Suprapubic skin (tissue), 3 donors: ENCODE data around the gene POLR1A.

ENCODE experiments used
- EP300 ChIP-seq: sonication (generic); formaldehyde crosslinking; IDR thresholded peaks from one replicate; pipeline ENCODE4 v1.6.1; 2017; ENCODE audit warnings: antibody characterized with exemption
- POLR2A ChIP-seq, 2 donors: fragments of 450-650 bp; IDR thresholded peaks; one replicate each; pipeline ENCODE4 v1.6.1; 2017; ENCODE audit warnings: antibody characterized with exemption in 2 of 2, mild to moderate bottlenecking in 2 of 2, moderate library complexity in 2 of 2
- TF ChIP-seq, protein P1 (sequence below), 2 donors: fragments of 200-600 bp in 1 of 2; fragments of 450-650 bp in 1 of 2; sonication (generic) in 1 of 2; IDR thresholded peaks; one replicate each; pipeline ENCODE4 v1.5.1; 2016 to 2019; ENCODE audit warnings: antibody characterized with exemption in 2 of 2, mild to moderate bottlenecking in 1 of 2, moderate library complexity in 1 of 2

DNA sequence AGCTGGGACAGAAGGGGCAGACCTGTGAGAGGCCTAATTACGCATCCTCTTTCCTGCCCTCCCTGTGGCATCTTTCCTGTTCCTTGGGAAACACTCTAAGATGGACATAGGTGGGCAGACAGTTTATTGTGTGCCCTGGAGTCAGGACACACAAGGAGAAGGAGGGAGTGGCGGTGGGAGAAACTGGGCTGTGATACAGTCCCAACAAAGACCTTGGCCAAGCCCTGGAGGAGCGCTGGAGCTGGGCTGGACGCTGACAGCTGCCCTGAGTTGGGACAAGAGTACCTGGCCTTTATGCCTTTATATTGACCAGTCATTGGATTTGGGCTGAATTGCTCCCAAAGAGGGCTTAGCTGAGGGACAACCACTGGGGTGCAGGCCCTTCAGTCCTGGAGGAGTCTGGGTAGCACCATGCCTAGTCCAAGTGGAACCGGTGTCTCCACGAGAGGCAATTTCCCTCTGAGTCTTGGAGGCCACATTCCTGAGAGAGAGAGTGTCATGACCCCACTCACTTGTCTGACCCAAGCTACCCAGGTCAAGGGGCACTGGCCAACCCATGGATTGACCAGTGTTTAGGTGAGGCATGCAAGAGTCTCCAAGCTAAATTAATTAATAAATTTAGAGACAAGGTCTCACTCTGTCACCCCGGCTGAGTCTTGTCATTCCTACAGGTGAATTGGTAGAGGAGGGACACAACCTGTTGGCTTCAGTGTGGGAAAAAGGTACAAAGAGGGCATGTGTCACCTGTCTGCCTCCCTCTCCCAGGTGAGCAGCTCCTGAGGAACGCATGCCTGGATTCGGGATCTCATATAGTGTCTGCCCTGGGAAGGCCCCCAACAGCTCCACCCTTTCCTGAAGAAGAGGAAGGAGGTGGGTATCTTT lies 109.8 kb downstream of the POLR1A start:
- TF ChIP-seq, protein P1, sequence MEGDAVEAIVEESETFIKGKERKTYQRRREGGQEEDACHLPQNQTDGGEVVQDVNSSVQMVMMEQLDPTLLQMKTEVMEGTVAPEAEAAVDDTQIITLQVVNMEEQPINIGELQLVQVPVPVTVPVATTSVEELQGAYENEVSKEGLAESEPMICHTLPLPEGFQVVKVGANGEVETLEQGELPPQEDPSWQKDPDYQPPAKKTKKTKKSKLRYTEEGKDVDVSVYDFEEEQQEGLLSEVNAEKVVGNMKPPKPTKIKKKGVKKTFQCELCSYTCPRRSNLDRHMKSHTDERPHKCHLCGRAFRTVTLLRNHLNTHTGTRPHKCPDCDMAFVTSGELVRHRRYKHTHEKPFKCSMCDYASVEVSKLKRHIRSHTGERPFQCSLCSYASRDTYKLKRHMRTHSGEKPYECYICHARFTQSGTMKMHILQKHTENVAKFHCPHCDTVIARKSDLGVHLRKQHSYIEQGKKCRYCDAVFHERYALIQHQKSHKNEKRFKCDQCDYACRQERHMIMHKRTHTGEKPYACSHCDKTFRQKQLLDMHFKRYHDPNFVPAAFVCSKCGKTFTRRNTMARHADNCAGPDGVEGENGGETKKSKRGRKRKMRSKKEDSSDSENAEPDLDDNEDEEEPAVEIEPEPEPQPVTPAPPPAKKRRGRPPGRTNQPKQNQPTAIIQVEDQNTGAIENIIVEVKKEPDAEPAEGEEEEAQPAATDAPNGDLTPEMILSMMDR (IDR thresholded peaks at IDR 0.05), result no peak
- TF ChIP-seq POLR2A (IDR thresholded peaks at IDR 0.05) (no peak), EP300 (no peak)
